A204.1 (cell line): ENCODE data around the gene ZCCHC7.
"Not testable (repeated sequence)": the region's sequence is repeated elsewhere in the genome, so short reads cannot be mapped to it uniquely, and the experiment has no call there.

Experiments used
- FAIRE-seq: peaks from 2 replicates; lab custom pipeline; 2012; peaks lifted over from hg19 to GRCh38; lab: Jason Lieb, UNC

ZCCHC7 gene

DNA sequence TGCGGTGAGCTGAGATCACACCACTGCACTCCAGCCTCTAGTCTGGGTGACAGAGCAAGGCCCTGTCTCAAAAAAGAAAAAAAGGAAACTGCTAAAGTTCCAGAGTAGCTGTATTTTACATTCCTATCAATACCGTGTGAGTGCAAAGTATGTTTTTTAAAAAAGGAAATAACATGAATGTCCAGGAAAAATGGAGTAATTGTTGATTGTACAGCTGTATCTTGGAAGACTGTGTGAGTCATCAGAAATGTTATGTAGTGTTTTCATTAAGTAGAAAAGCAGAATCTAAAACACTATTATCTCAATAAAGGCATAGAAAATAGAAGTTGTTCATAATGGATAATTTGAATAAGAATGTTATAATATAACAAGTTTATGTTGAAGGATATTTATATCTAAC is 53.9 kb downstream of the ZCCHC7 start:
- FAIRE-seq: no peak

DNA sequence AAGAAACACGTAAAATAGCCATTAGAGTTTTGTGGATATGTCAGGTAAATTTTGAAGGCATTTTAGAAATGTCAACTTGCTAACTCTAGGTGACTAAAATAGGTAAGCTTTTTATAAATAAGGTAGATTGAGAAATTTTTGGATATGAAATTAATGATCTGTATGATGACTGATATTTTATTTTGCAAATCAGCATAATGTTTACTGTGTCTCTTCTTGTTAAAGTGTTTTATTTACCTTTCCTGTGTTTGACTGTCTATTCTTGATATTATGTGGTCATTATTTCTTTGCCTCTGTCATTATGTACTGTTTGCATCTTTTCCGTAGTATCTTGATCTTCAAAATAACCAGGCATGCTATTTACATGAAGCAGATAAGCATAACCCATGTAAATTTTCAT is 58.4 kb downstream of the ZCCHC7 start:
- no peak for FAIRE-seq

DNA sequence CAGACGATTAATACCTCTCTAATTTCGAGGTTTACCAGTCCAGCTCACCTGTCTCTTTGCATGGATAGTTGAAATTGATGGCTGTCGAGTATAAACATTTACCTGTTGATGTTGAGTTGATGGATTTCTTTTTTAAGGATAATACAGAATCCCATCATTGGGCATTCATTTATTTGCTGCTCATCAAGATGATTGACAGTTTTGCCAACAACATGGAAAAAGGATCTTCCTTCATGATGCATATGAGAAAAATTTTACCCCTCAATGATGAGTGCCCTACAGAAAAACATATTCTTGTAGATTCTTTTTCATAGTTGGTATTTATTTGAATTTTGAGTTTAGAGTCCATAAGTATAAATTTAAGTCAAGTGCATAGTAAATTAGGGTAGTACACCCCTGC is 59.2 kb downstream of the ZCCHC7 start:
- FAIRE-seq: no peak

DNA sequence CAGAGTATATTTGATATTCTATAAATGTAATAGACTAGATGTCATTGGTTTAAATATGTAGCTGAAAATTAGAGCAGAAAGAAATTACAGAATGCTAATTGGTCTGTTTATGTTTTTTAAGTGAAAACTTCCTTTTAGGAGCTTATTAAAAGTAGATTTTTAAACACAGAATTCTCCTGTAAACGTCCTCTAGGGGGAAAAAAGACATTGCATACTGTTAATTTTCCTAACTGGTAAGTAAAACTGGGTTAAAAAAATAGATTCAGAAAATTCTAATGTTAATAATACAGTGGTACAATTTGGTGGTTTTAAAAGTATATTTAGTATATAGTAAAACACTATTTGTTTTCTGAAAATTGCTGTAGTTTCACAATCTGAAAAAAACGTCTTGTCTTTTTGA is 59.8 kb downstream of the ZCCHC7 start:
- peak; percentile 49 for FAIRE-seq

DNA sequence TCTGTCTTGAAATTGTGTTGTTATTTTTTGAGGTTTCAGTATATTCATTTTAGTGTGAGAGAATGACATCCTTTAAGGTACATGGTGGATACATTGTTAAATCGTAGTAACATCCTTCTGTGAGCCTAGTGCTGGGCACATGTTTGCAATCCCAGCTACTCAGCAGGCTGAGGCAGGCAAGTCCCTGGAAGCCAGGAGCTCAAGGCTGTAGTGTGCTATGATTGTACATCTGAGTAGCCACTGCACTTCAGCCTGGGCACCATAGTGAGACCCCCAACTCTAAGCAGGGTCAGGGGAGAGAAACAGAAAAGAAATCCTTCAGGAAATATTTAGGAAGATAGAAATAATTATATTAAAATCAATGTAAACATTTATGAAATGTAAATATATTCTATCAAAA is 62.3 kb downstream of the ZCCHC7 start:
- no peak for FAIRE-seq

DNA sequence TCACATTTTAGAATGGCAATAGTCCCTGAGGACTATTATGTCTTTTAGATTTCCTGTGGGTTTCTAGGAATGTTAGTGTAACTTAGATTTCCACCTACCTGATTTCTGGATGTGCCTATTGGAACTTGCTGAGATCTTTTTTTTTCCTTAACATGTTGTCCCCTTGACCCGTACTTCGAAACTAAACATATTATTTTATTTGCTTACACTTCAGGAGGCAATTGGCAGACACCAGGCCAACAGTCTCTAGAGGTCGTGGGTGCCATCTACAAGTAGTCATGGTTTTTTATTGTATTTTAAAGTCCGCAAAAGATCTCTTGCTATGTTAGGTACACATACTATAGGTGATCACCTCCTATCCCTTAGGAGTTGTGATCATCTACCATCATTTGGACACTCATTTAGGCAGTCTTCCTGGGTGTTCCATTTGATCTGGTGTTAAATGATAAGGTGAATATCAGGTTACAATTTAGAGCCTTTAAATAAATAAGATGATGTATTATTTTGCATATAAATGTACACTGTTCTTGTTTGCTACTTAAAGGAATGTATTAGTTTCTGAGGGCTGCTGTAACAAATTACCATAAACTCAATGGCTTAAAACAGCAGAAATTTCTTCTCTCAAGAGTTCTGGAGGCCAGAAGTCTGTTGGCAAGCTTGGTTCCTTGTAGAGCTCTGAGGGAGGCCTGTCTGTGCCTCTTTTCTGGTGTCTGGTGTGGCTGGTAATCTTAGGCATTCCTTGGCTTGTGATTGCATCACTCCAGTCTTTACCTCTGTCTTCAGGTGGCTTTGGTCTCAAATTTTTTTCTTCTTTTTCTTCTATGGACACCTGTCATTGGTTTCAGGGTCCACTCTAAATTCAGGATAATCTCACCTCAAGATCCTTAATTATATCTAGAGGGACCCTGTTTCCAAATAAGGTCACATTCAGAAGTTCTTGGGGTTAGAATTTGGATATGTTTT is 64.8 kb downstream of the ZCCHC7 start:
- no peak for FAIRE-seq

DNA sequence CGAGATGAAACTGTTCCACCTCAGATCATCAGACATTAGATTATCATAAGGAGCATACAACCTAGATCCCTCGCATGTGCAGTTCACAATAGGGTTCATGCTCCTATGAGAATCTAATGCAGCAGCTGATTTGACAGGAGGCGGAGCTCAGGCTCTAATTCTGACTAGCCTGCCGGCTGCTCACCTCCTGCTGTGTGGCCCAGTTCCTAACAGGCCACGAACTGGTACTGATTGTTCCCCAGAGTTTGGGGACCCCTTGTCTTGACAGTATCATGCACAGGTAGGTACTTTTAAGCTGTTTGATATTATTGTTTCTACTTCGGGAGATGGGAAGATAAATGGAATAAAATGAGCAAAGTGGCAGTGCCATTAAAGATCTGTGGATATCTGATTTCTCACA is 66.9 kb downstream of the ZCCHC7 start:
- no peak for FAIRE-seq

DNA sequence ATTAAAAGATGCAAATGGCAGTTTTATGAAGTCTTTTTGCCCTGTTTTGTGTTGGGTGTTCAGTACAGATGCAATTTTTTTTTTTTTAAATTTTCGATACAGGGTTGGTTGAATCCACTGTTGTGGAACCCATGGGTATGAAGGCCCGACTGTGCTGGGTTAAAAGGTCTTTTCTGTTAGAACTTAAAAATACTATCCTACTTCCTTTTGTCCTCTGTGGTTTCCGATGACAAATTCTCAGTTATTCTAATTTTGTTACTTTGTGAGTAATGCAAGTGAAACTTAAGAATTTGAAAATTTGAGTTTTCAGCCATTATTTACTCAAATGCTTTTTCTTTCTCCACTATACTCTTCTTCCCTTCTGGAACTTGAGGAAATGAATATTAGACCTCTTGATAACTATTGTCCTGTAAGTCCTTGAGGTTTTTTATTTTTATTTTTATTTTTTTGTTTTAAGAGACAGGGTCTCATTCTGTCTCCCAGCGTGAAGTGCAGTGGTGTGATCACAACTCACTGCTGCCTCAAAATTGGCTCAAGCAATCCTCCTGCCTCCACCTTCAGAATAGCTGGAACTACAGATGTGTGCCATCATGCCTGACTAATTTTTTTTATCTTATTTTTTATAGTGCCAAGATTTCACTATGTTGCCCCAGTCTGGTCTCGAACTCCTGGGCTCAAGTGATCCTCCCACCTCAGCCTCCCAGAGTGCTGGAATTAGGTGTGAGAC is 67.5 kb downstream of the ZCCHC7 start:
- no peak for FAIRE-seq

DNA sequence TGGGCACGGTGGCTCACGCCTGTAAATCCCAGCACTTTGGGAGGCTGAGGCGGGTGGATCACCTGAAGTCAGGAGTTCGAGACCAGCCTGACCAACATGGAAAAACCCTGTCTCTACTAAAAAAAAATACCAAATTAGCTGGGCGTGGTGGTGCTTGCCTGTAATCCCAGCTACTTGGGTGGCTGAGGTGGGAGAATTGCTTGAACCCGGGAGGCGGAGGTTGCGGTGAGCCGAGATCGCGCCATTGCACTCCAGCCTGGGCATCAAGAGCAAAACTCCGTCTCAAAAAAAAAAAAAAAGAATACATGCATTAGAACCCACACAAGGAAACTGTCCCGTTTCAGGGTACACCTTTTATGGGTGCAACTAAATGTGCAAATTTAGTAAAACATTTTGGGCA is 70.4 kb downstream of the ZCCHC7 start:
- not testable (repeated sequence) for FAIRE-seq

DNA sequence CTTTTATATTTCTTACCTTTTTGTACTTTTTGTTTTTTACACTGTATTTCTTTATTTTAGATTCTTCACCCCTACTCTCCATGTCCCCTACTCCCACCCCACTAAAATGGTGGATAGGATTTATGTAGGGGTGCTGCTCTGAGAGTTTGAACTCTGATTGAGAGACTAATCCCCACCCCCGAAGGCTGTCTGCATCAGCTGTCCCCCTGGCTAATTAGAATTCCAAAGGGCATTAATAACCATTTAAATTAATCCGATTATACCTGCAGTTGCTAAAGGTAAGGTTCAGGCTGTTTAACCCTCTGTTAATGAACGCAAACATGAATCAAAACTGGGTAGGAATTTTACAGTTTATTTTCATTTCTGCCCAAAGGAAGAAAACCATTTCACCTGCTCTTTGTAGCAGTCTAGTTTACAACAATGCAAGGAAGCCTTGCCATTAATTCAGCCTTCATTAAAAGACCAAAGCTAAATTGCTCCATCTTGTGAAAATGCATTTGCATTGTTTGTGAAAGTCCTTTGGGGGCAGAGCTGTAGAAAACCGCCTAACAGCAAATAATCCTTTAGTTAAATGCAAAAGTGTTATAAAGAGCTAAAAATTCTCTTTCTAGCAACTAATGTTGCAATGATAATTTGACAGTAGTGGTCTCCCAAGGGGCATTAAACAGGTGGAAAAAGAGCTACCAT is 71.2 kb downstream of the ZCCHC7 start:
- FAIRE-seq: no peak

DNA sequence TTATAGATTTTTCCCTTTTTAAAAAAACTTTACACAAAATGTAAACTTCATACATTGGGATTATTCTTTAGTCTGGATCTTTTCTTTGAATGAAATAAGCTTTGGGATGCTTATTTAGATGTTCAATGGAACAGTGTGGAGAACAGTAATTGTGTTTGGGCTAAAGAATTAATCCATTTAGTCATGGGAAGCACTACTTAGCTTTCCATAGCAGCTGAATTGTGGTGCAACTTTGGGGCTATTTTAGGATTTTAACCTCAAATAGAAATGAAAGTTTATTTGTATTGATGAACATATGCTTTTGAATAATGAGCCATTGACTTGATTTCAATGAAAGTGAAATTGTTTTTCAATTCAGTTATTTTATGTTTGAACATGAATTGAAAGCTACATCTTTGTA is 72.4 kb downstream of the ZCCHC7 start:
- peak; percentile 16 for FAIRE-seq

DNA sequence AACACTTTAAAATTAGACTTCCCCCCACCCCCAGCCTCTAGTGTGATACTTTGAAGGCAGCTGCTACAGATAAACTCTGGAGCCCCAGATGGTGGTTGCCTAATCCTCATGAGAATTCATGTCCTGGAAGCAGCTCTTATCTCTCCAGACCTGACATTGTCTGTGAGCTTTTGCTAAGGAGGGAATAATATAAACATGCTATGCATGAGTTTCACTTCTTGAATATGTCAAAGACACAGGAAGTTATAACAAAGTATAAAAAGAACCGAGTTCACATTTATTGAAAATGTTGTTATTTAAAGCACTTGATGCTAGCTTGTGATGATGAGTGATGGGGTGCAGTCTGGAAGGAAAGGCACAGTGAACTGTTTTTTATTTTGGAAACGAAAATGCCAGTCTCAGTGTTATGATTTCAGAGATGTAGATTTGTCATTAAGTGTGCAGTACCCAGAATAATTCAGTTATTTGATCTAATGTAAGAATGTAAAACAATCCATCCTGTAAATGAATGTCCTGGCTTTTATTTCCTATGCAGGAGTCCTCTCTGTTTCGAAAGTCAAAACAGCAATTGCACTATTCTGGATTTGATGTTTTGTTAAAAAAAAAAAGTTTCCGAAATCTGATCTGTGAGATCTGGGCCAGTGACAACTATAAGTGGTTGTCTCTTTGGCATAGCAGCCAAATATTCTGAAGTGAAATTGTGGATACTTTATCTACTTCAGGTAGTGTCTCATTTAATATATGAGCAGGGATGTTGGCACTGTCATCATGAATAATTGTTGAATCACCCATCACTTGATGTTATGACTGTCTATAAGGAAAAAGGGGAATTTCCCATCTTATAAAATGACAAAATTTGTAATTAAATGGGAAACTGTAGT is 77.0 kb downstream of the ZCCHC7 start:
- no peak for FAIRE-seq

DNA sequence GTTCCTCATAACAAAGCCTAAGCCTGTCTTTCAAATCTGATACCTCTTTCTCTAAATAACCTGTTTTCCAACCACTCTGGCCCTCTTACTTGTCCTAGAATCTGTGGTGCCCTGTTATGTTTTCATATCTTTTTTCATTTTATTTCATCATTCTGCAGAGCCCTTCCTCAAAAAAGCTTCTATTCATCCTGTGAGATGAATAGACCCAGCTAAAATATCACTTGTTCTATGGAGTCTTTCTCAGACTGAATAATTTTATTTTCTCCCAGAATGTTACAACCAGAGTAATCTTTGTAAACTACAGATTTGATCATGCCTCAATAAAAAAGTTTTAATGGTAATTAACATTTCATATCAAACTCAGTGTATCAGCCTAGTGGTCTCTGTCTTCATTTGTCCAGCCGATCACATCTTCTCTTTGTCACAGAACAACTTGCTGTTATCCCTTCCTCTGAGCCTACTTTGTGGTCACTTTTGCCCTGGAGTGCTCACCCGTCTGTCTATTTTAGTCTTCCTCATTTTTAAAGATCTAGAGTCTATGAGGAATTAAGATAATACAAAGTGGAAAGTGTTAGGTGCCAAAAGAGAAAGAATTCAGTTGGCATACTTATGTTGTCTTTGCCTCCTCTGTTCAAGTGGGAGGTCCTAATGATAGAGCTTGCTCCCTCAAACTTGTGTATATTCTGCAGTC is 77.8 kb downstream of the ZCCHC7 start:
- no peak for FAIRE-seq

DNA sequence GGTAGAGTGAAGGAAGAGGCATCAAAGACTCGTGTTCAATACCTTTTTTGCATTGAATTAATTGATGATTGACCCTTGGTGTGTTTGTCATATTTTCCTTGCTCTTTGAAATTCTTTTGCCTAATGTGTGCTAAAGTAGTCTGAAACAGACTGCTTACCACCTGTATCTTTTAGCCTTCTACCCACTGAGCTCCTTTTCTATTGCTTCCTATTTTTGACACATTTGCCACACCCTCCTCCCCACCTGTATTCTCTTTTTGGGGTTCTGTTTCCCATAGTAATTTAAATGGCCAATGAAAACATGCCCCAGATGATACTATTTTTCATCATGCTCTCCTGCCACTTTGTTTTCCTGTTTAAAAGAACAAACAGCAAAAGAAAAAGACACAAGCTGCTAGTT is 78.5 kb downstream of the ZCCHC7 start:
- no peak for FAIRE-seq

DNA sequence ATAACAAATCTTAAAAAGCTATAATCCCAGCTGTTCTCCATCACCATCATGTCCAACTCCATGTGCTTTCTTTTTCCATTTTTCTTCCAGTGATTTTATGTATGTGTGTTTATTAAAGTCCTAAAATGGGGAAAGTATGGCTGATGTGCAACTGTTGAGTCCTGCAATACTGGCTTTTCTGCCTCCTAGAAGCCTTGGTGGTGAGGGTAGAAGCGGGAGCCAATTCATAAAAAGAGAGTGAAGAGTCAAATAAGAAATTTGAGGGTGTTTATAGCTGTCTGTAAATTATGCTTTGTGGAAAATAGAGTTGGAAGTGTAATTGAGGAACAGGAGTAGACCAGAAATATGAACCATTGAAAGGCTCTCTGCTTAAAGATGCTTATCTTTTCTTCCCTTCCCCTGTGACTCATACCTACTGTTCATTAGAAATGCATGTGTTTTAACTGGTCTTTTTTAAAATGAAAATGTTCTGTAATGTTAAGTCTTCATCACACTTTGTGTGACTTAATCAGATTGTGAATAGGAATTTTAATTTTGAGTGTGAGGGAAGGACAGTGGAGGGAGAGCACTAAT is 80.1 kb downstream of the ZCCHC7 start:
- FAIRE-seq: no peak

DNA sequence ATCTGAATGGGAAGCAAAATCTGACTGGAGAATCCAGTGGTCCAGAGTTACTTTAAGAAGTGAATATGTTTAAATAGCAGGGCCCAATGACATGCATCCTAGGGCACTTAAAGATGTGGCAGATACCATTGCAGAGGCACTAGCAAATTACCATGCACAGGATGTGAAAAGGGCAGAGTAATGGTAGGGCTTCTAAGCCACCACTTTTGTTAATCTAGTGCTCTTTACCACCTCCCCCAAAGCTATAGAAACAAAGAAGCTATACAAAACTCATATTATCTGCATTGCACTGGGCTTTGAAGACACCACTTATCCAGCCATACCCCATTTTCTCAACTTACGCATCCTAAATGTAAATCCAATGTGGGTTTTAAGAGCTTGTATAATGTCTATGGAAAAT is 81.2 kb downstream of the ZCCHC7 start:
- no peak for FAIRE-seq

DNA sequence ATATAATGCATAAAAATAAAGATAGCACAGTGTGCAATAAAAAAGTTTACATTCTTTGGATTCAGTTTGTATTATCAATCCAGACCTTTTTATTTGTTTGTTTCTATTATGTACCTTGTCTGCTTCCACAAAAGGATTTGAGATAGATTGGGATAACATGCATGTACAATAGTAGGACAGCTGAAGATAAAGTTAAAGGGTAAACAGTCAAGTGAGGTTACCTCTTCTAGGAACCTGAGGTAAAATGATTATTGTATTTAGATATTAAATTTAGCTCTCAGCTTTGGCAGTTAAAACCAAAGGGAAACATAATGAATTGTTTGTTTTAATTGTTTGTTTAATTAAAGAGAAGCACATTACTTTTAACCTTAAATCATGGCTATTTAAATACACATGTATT is 81.7 kb downstream of the ZCCHC7 start:
- no peak for FAIRE-seq

DNA sequence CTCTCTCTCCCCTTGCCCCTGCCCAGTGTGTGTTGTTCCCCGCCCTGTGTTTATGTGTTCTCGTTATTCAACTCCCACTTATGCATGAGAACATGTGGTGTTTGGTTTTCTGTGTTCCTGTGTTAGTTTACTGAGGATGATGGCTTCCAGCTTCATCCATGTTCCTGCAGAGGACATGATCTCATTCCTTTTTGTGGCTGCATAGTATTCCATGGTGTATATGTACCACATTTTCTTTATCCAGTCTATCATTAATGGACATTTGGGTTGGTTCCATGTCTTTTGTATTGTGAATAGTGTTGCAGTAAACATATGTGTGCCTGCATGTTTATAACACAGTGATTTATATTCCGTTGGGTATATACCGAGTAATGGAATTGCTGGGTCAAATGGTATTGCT is 83.1 kb downstream of the ZCCHC7 start:
- FAIRE-seq: not testable (repeated sequence)

DNA sequence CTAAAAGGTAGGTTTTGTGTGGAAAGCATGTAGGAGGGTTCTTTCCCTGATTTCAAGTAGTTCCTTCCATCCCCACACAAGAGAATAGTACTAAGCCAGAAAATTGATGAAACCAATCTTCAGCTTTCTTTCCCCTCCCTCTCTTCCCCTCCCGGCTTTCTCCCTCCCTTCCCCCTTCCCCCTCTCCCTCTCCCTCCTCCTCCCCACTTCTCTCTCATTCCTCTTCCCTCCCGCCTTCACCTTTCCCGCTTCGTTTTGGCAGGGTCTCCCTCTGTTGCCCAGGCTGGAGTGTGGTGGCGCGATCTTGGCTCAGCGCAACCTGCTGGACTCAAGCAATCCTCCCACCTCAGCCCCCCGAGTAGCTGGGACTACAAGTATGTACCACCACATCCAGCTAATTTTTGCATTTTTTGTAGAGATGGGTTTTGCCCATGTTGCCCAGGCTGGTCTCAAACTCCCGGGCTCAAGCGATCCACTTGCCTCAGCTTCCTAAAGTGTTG is 85.8 kb downstream of the ZCCHC7 start:
- FAIRE-seq: no peak

DNA sequence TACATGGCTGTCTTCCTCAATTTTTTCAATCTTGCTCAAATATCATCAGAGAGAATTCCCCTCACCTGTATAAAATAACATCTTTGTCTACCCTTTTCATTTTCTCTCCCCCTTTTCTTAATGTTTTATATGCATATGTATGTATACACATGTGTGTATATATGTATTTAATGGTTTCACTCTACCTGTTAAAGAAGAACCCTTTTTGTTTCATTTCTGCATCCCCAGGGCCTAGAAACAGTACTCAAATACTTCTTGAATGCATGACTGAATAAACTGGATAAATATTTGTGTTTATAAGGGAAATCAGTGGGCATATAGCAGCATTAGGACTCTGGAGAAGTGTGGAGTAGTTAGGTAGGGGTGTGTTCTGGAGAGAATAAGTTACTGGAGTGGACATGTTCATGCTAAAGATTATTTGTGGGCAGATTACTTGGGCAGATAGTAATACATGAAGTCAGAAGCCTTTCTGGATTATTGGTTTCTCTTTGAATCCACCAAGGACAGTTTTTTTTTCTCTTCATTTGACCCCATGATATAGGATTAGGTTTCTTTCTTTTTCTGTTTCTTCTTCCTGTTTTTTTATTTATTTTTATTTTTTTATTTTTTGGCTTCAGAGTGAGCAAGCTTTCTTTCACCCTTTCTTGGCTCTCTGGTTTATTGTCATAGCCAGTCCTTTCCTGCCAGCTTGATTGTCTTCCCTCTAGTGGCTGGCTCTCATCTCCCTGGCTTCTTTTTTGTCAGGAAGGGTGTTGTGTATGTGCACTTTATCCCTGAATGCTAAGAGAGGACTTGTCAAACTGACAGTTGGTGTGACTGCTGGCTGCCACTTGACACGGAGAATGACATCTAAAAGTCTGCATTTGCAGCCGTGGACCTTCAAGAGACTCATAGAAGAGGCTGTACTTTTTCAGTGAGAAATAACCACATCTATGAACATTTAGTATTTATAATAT is 89.3 kb downstream of the ZCCHC7 start:
- no peak for FAIRE-seq
